ENCODE measurements around the gene LRRC7.
A peak's percentile ranks its signal among the peaks of the same experiment; 100 is the strongest.
"Not testable (repeated sequence)": the region's sequence is repeated elsewhere in the genome, so short reads cannot be mapped to it uniquely, and the experiment has no call there.

LRRC7 gene

DNA sequence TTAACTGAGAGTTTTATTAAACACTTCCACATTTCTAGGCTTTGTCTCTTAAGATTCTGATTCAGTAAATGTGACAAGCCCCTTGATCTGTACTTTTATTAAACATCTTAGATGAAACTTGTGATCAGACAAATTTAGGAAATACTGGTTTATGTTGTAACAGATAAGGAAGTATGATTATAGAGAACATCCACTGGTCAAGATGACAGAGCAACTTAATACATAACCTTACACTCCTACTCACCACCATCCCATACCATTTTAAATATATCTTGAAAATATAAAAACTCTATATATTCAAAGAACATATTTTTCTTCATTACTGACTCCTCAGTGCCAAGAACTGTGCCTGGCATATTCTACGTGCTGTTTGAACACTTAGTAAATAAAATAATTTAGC is 420.2 kb downstream of the LRRC7 start:
- no peak for FAIRE-seq

DNA sequence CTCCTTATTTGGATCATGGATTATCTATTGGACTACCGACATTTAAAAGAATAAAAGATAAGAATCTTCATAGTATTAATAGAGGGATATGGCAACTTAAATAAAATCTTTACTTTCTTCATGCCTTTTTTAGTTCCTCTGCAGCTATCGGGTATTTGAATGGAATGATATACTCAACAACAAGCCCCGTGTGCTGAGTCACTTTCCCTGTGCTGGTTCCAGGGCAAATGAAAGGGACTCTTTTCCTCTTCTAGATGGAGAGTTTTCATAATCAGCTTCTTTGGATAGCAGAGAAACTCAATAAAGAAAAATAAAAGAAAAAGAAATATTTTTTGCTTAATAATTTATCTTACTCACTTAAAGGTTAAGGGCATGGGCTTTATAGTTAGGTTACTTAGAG is 423.9 kb downstream of the LRRC7 start:
- FAIRE-seq = no peak

DNA sequence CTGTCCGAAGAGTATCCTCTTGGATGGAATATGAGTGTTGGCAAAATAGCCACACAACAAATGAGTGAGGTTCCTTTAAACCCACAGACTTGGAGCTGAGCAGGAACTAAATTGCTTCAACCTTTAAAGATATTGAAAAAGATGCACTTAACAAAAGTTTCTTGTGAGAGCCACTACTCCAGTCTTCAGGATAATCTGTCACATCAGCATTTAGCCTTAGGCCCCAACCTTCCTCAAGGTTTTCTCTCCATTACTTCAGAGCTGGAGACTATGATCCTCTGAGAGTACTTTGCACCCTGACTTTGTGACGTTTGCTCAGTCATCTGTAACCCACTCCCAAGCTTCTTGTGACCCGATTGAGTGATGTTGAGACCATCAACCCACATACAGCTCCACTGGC is 424.9 kb downstream of the LRRC7 start:
- no peak for FAIRE-seq

DNA sequence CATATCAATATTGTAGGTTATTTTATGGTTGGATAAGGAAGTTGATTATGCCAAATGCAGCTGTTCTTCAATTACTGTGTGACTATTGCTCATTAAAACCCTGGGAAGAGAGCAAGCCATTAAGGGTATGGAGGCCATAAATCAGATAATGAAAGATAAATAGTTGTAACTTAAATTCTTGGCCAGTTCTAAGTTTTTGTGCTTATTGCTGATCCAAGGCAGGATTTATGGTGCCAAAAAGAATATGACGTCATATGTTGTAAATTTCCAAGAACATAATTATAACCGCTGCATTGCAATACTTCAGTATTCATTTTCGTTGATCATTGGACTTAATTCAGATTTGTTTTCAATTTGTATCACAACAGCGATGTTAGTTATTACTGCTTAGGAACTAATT is 426.1 kb downstream of the LRRC7 start:
- FAIRE-seq = no peak

DNA sequence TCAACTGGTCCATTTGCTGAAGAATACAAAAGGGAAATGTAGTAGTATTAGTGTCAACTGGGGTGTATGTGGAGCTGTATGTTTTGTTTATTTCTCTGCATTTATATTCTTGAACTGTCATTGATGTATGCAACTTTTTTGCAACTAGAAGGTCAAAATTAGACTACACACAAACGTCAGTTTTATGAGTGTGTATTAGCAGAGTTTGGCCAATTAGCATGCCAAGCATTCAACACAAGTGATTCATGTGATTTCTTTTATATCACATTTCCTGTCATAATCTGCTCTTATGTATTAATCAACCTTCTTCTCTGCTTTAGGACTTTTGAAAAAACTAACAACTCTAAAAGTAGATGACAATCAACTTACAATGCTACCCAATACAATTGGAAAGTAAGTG is 426.5 kb downstream of the LRRC7 start:
- FAIRE-seq = no peak

DNA sequence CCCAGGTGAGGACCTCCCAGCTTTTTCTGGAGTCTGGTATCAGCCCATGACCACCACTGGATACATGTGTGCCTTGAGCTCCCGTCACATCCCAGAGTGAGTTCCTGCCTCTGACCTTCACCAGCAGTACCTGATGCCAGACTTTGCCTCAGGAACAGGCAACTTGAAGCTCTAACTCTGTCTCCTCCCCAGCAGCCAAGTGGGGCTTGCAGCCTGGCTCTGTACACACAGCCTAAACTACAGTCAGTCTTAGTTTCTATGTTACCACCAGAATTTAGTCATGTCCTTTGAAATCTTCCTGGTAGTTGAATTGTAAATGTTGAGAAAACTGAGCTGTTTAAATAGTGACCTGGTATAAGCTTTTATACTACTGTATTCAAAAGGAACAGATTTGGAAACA is 431.1 kb downstream of the LRRC7 start:
- no peak for FAIRE-seq

DNA sequence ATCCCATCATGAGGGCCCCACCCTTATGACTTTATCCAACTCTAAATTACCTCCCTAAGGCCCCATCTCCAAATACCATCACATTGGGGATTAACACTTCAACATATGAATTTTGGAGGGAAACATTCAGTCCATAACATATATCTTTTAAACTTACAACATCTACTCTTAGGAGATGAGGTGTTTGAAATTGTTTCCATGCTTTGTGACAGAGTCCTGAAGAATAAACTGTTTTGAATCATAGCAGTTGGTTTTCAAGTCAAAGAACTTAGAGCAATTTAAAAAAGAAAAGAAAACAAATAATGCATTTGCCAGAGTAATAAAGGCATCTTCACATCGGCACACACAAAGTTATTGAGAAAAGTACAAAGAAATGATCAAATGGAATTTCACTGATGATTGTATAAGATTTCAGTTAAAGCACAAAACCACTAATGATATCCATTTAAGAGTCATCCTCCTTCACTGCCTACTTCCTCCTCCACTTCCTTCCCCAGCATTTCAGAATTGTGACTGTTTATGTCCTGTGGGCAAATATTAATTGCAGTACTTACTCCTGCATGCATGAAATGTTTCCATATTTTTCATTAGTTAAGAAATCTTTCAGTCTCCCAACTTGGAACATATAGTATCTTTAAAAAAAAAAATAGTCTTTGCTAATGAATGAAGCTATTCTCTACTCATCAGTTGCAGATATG is 435.6 kb downstream of the LRRC7 start:
- no peak for FAIRE-seq

DNA sequence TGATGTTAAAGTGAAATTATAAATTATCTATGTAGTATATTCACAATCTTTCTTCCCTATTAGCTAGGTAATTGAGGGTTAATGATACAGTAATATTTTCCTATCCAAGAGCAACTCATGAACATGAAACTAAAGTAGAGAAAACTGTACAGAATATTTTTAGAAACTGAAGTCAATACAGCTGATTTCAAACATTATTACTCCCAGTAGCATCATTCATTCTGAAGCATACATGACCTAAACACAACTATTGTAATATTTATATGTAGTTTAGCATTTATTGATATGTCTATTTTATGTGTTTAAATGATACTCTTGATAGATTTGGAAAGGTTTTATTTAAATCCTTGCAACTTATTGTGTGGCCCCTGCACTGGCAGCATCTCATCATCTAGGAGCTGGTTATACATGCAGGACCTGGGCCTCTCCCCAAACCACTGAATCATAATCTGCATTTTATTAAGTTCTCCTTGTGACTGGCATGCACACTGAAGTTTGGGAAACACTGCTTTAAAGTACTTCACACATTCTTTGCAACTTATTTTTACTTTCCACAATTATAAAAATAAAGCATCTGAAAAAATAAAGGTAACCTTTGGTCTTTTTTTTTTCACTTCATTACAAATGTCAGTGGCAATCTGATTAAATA is 437.8 kb downstream of the LRRC7 start:
- FAIRE-seq = no peak

DNA sequence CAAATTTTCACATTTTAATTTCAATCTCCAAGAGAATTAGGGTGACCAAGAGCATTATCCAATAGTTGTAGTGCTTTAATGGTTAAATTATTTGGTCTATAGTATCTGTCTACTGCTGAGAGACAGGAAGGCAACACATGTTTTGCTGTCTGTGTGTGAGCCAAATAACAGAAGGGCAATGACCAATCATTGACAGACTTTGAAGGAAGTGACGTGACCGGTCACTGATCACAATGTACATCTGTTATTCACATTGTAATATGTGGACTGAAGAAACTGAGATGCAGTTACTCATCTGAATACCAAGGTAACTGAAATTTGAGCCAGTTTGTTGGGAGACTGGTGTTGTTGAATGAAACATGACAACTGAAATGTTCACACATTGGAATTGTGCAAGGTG is 440.9 kb downstream of the LRRC7 start:
- FAIRE-seq = no peak

DNA sequence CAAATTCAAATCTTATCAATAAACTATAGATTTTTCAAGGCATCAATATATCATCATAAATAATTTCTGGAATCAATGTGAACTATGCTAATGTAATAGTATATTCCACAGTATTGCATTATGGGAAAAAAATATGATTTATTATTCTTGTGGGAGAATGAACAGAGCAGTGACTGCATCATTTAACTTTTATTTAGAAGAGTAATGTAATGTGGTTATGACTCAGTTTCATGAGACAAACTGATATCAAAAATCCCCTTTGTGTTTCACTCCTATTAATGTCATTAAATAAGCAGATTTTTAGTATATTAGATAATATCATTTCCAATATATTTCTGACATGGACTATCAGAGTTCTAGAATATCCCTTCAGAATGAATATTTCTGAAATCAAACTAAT is 450.0 kb downstream of the LRRC7 start:
- no peak for FAIRE-seq

DNA sequence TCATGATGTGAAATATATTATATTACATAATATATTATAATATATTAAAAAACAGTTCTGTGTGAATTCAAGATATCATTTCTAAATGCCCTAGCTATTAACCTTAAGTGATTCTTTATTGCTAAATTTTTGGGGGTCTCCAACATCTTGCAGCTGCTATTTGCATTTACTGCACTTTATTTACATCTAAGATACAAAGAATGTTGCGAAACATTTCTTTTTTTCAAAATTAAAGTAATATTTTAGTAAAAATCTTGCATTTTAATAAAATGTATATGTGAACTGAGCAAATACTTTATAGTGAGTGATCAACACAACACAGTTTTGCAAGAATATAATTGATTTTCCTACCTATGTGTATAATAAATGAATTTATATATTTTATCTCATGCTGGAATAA is 456.6 kb downstream of the LRRC7 start:
- no peak for FAIRE-seq

DNA sequence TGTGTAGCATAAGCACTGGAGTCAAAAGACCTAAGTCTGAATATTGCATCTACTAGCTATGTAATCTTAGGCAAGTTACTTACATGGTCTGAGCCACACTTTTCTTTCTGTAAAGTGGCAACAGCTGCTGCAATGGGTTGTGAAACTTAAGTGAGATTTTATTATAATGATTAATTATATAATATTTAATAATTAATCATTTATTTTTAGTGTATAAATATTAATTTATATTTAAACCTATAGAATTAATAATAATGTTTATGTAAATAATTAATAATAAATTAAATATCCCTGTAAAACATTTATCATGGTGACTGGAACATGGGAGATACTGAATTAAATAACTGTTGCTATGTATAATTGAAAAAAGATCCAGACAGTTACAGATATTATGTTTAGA is 457.3 kb downstream of the LRRC7 start:
- peak; percentile 84 for FAIRE-seq

DNA sequence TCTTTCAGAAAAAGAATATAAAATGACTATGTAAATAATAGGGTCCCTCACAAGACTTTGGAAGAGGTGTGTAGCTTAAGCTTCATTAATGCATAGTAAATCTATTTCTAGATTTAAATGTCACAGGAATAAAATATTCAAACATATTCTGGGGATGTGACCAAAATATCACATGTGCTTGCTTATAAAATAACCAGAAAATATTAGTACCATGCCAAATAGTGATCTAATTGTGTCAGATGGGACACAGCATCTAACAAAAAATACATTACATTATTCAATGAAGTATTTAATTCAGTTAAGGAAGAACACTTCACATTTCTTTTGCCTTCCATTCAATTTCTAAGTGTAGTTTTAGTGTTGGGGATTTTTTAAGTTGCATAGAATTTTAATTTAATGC is 458.1 kb downstream of the LRRC7 start:
- FAIRE-seq = no peak

DNA sequence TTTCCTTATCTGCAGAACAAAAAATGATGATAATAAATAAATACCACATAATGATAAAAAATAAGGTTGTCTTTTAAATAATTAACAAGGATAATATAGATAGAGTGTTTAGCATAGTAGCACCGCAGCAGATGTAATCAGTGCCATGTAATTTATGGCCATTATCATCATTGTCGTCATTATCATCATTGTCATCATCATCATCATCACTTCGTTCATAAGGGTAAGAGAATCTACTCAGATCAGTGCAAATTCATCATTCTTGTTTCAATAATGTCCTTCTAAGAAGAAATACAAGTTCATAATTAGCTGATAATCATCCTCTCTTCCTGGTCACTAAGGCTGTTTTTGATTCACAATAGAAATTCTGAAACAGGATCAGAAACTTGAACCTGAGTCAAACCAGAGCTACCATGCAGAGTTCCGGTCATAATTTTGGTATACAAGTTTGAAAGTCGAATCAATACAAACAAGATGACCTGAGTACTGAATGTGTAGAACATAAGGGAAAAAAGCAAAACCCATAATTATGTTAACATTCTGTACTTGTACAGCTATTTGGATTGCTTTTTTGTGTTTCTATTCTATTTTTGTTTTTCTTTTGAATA is 465.6 kb downstream of the LRRC7 start:
- no peak for FAIRE-seq

DNA sequence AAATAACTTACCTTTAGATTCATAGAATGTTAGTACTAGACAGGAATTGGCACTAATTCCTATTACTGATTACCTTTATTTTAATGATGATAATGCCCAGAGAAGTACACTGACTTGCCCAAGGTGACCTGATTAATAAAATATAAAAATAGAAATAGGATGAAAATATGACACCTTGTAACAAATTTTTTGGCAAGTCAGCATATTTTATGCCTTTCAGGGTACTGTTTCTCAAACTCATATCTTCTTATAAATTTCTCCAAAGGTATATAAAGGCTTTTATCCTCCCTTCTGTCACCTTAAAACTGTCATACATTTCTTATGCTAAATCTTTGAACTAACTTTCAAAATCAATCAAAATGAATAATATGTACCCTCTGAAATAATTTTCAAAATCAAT is 466.2 kb downstream of the LRRC7 start:
- FAIRE-seq = no peak

DNA sequence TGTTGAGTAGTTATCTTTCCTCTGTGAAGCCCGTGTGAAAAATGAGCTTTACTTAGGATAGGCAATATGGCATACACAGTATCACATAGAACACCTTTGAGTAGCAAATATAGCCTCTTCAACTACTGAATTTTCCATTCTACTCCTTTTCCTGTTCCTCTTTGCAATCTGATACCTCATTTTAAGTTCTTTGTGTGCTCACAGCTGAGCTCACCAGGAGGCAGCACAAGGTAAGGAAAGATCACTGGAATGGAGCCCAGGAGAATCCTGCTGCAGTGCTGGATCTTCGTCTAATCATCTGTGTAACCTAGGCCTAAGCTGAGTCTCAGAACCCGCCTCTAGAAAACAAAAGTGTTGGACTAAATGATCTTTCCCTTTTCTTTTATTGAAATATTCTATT is 466.7 kb downstream of the LRRC7 start:
- FAIRE-seq = no peak

DNA sequence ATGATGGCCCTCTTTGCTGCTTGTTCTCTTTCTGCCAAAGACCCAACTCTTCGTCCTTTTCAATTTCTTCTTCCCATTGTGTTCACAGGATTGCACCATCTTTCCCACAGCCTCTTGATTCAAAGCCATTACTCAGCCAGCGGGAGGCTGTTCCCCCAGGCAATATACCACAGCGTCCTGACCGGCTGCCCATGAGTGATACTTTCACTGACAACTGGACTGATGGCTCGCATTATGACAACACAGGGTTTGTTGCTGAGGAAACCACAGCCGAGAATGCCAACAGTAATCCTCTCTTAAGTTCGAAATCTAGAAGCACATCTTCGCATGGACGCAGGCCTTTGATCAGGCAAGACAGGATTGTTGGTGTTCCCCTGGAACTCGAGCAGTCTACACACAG is 470.3 kb downstream of the LRRC7 start:
- FAIRE-seq = no peak

DNA sequence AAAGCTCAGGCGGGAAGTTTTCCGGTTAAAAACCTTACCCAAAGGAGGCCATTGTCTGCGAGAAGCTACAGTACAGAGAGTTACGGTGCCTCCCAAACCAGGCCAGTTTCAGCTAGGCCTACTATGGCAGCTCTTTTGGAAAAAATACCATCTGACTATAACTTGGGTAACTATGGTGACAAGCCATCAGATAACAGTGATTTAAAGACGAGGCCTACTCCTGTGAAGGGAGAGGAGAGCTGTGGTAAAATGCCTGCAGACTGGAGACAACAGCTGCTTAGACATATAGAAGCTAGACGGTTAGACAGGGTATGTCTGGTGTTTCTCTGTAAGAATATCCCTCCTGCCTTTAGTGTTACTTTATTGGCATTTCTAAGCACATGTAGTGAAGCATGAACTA is 471.8 kb downstream of the LRRC7 start:
- FAIRE-seq = no peak

DNA sequence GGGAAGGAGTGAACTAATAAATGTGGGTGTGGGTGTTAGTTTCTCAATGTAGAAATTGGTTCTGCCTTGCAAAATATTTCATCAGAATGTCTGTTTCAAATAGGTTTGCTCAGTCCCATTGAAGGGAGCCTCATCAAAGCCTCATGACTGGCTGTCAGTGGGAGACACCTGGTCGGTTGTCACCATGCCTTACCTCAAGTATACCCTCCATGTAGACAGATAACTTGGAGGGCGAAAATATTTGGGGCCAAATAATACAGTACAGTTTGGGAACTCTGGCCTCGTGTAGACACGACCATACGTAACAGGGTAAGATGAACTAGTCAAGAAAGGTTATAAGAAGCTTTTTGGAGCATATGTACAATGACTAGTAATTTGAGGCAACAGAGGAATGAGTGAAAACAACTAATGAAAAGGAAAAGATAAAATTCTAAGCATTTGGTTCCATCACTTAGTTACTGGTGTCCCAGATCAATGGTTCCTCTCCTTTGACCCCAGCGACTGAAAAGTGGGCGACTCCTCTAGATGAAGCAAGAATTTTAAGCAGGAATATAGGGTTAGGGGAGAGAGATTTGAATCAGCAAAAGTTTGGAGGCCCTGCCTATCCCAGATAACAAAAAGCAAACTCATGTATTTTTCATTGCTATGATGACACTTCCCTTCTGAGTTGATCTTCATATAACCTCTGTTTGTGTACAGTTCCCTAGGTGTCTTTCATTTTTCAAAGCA is 473.8 kb downstream of the LRRC7 start:
- no peak for FAIRE-seq

DNA sequence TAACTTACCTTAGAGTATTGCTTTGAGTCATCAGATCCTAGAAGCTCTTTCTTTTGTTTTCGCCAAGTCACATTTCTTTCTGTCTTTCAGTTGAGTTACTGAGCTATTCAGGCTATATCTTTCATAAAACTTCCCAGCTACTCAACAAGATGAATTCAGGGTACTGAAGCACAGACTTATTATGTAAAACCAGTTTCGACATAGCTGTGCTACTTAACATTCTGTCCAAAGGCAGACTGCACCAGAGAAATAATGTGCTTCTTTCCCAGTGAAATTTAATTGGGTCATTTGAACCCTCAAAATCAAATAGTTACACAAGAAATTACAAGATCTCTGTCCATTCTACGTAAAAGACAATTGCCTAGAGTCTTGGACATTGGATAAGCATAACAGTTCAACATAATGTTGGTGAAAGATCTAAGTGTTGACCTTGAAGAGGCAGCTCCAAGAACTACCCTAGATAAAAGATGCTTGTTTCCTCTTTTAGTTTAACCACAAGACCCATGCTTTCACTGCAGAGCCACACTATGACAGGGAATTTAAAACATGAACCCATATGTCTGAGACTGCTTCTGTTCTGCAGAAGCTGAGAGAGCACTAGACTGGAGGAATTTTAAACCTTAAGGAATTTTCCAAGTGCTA is 474.5 kb downstream of the LRRC7 start:
- FAIRE-seq = no peak

DNA sequence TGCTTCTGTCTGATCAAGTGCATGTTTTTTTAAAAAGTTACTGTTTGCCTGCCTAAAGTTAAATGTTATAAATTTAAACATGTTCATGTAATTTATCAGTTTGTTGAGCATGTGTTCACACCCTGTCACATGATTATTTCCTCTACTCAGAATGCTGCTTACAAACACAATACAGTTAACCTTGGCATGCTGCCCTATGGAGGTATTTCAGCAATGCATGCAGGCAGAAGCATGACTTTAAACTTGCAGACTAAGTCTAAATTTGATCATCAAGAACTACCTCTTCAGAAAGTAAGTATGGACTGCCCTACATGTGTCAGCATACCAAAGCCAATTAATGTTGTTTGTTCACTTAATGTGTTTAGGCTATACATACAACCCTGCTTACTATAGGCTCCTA is 476.1 kb downstream of the LRRC7 start:
- no peak for FAIRE-seq

DNA sequence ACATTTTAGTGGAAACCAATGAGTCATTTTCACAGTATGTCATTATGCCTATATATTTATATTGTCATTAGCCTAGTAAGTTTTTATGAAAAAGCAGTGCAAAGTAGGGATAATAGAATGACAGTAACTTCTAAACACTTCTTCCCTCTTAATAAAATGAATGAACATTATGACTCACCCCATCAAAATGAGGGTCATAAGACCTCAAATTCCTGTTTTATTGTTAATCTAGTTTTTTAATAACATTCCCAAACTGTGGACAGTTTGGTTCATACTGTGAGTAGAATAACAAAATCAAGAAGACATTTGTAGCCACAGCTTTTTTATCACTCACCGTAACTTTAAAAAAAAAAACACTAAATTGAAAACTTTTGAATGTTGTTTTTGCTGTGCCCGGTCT is 477.1 kb downstream of the LRRC7 start:
- FAIRE-seq = no peak

DNA sequence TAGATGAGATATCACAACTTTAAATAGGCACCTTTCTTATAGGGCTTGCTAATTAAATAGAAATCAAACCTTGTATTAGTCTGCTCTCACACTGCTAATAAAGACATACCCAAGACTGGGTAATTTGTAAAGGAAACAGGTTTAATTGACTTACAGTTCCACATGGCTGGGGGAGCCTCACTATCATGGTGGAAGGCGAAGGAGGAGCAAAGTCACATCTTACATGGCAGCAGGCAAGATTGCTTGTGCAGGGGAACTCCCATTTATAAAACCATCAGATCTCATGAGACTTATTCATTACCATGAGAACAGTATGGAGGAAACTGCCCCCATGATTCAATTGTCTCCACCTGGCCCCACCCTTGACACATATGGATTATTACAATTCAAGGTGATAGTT is 477.9 kb downstream of the LRRC7 start:
- FAIRE-seq = not testable (repeated sequence)

Measured in A204.1 (cell line).